Osteocyte (in vitro differentiated cells): ENCODE data around the gene HSD17B12. TPM values are rescaled to one million over a fixed set of nuclear protein-coding genes. Genes with fewer than 3 reads are reported as not detected.

Experiments used
- DNase-seq: peaks from one replicate; pipeline ENCODE4 v3.0.0; 2021; ENCODE audit warnings: mixed read lengths; ENCODE audit not compliant: unreplicated experiment; ENCODE audit errors: extremely low spot score
- H3K27ac Mint-ChIP-seq: one replicate; pipeline ENCODE4 v1.8.0; 2021; ENCODE audit warnings: mild to moderate bottlenecking, mixed read lengths; ENCODE audit not compliant: unreplicated experiment
- H3K27me3 Mint-ChIP-seq: one replicate; pipeline ENCODE4 v1.8.0; 2021; ENCODE audit warnings: mixed read lengths; ENCODE audit not compliant: unreplicated experiment
- H3K36me3 Mint-ChIP-seq: one replicate; pipeline ENCODE4 v1.8.0; 2021; ENCODE audit warnings: mixed read lengths; ENCODE audit not compliant: unreplicated experiment
- H3K4me1 Mint-ChIP-seq: one replicate; pipeline ENCODE4 v1.8.0; 2021; ENCODE audit warnings: mixed read lengths; ENCODE audit not compliant: unreplicated experiment
- H3K4me3 Mint-ChIP-seq: one replicate; pipeline ENCODE4 v1.8.0; 2021; ENCODE audit warnings: mild to moderate bottlenecking, moderate library complexity, mixed read lengths; ENCODE audit not compliant: unreplicated experiment
- H3K9me3 Mint-ChIP-seq: one replicate; pipeline ENCODE4 v1.8.0; 2021; ENCODE audit warnings: mixed read lengths; ENCODE audit not compliant: unreplicated experiment
- total RNA-seq: library from RNA; stranded (reverse); gene quantifications from 2 replicates; pipeline ENCODE4 v1.2.1, GENCODE V29; 2021
- TF ChIP-seq, protein P1 (sequence below): fragments of 200-600 bp; sonication (generic); IDR thresholded peaks from 2 replicates; pipeline ENCODE4 v1.5.0; 2021; ENCODE audit warnings: antibody characterized with exemption, mild to moderate bottlenecking, moderate library complexity

Gene HSD17B12
- total RNA-seq, 1 donor from 2014 or later: 81.6 TPM

DNA sequence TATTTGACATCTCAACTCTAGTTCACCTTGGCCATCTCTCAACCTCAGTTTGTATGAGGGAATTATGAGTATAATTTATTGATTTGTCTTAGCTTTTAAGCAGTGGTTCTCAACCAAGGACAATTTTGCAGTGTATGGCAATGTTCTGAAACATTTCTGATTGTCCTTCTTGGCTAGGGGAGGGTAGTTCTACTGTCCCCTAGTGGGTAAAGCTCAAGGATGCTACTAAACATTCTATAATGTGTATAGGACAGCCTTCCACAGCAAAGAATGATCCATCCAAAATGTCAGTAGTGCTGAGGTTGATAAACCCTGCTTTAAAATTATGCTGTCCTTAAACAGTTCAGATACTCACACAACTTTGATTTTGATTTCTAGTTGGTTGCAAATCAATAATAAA lies 122.0 kb downstream of the HSD17B12 start:
- Mint-ChIP-seq H3K4me3 (no peak overlapping the region), H3K9me3 (peaks cover 4% of the 10 kb centered on the region), H3K27ac (no peak overlapping the region), H3K27me3 (no peaks in the 10 kb centered on the region), H3K36me3 (peaks cover 19% of the 10 kb centered on the region), H3K4me1 (no peaks in the 10 kb centered on the region)
- DNase-seq: no peak
- TF ChIP-seq, protein P1, sequence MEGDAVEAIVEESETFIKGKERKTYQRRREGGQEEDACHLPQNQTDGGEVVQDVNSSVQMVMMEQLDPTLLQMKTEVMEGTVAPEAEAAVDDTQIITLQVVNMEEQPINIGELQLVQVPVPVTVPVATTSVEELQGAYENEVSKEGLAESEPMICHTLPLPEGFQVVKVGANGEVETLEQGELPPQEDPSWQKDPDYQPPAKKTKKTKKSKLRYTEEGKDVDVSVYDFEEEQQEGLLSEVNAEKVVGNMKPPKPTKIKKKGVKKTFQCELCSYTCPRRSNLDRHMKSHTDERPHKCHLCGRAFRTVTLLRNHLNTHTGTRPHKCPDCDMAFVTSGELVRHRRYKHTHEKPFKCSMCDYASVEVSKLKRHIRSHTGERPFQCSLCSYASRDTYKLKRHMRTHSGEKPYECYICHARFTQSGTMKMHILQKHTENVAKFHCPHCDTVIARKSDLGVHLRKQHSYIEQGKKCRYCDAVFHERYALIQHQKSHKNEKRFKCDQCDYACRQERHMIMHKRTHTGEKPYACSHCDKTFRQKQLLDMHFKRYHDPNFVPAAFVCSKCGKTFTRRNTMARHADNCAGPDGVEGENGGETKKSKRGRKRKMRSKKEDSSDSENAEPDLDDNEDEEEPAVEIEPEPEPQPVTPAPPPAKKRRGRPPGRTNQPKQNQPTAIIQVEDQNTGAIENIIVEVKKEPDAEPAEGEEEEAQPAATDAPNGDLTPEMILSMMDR: peak; percentile 25

DNA sequence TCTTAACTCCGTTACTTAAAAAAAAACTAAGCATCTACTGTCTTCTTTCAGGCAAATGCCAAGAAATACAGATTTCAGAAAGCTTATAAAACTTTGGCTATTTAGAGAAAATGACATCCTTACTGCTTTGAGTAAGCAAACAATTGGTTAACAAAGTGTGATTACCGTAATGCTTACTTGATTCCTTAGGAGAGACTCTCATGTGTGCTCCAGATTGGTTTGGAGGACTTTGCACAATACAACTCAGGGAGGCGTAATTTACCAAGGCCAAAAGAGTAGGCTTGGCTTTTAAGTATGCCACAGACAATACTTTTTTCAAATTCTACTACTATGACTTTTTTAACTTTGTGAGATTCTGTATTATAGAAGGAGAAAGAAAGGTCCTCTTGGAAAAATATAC lies 123.2 kb downstream of the HSD17B12 start:
- Mint-ChIP-seq H3K27ac (no peak overlapping the region), H3K27me3 (no peaks in the 10 kb centered on the region), H3K36me3 (peaks cover 19% of the 10 kb centered on the region), H3K9me3 (peaks cover 4% of the 10 kb centered on the region), H3K4me3 (no peak overlapping the region), H3K4me1 (no peaks in the 10 kb centered on the region)
- TF ChIP-seq, protein P1: no peak
- no peak for DNase-seq

DNA sequence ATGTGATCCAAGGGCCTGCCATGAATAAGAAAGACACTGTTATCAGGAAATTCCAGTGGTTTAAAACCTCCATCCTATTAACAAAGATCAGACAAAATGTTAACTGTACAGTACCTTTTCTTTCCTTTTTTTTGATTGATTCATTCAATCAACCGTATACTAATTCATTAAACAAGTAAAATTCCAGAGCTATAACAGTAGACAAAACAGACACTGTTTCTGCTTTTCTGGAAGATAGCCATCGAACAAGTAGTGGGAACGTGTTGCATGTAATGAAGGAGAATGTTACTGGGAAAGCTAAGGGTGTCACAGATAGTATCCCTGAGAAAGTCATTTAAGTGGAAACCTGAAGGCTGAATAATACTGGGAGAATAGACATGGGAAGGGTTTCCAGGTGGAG lies 126.4 kb downstream of the HSD17B12 start:
- Mint-ChIP-seq H3K27ac (no peak overlapping the region), H3K36me3 (peaks cover 14% of the 10 kb centered on the region), H3K9me3 (peaks cover 4% of the 10 kb centered on the region), H3K27me3 (no peaks in the 10 kb centered on the region), H3K4me3 (no peak overlapping the region), H3K4me1 (no peaks in the 10 kb centered on the region)
- TF ChIP-seq, protein P1: no peak
- DNase-seq: no peak

DNA sequence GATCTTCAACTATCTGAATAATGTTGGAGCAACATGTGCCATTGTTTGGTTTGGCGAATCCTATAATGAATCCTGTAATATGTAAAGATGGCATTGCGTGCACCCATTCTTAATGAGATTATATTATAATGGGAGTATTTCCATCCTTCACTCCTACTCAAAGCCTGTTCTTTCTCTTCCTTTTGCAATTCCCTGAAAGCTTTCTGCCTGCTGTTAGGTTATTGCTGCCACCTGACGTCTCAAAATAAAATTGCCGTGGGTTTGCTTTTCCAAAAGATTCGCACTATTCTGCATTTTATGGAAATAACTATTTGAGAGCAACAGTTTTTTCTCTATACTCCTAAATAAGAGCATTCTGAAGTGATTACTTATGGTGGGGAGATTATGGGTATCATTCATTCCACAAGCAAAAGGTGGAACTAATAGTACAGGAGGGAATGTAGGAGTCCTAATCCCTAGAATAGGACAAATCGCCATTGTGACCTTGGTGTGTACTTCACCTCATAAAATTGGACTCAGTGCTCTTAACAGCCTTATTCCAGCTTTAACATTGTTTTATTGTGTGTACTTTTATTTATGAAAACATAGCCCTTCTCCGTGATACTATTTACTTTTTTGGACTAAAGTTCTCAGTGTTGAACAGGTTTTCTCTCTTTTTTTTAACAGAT lies 130.5 kb downstream of the HSD17B12 start:
- H3K9me3 Mint-ChIP-seq: no peaks in the 10 kb centered on the region
- no peaks in the 10 kb centered on the region for H3K27me3 Mint-ChIP-seq
- TF ChIP-seq, protein P1: peak; percentile 34

DNA sequence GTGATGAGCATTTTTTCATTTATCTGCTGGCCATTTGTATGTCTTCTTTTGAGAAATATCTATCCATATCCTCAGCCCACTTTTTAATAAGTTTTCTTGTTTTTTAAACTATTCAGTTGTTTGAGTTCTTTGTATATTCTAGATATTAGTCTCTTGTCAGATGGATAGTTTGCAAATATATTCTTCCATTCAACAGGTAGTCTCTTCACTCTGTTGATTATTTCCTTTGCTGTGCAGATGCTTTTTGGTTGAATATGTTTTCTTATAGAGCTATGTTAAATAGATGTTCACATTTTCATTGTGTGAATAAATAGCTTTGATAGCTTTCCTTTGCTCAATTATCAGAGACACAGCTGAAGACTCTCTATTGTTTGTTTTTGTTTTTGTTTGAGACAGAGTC lies 131.9 kb downstream of the HSD17B12 start:
- Mint-ChIP-seq H3K4me1 (peaks cover under 1% of the 10 kb centered on the region), H3K36me3 (peaks cover 4% of the 10 kb centered on the region), H3K4me3 (no peak overlapping the region), H3K9me3 (no peaks in the 10 kb centered on the region), H3K27me3 (no peaks in the 10 kb centered on the region), H3K27ac (no peak overlapping the region)
- DNase-seq: no peak
- TF ChIP-seq, protein P1: no peak

More for the DNA sequence above, 130.5 kb downstream of the HSD17B12 start:
- Mint-ChIP-seq H3K4me3 (no peak overlapping the region), H3K36me3 (peaks cover 11% of the 10 kb centered on the region), H3K27ac (no peak overlapping the region), H3K4me1 (no peaks in the 10 kb centered on the region)
- DNase-seq: no peak
